ENCODE results near the gene PLCH1. TPM values are rescaled to one million over a fixed set of nuclear protein-coding genes. Genes with fewer than 3 reads are reported as not detected.

Gene PLCH1
- total RNA-seq, 1 experiment from 2014 or later: 8.9 TPM

- TF ChIP-seq E2F4 (CRISPR knock-in tag; IDR thresholded peaks at IDR 0.05; ENCODE audit: borderline replicate concordance, low read depth): no peak
- TF ChIP-seq MLX (CRISPR knock-in tag; IDR thresholded peaks at IDR 0.05): no peak
- TF ChIP-seq CDX4 (CRISPR knock-in tag; IDR thresholded peaks at IDR 0.05; ENCODE audit: borderline replicate concordance): no peak
These were observed 246.8 kb downstream of the PLCH1 start (continued) for GRCh38 chr3:155497930-155498647.

GRCh38 chr3:155496206-155496605, 248.7 kb downstream of the PLCH1 start:
- DNase-seq (ENCODE audit: low spot score) (no peak), ATAC-seq (no peak)
- Mint-ChIP-seq H3K27me3 (ENCODE audit: low read depth) (no peaks in the 10 kb centered on the region), H3K4me3 (no peak overlapping the region), H3K27ac (no peak overlapping the region), H3K4me1 (peaks cover 6% of the 10 kb centered on the region; the same call in 1 of the 2 replicates), H3K9me3 (no peaks in the 10 kb centered on the region), H3K36me3 (peaks cover 14% of the 10 kb centered on the region)
- CTCF ChIA-PET: interaction anchor here (1.6 kb wide), 1 partner anchor 310 kb away, joined by 4 read pairs; the partner anchor contains the start of gene C3orf33
- POLR2A ChIA-PET: no interaction called here
- TF ChIP-seq MLX (CRISPR knock-in tag; IDR thresholded peaks at IDR 0.05) (no peak), TEAD1 (CRISPR knock-in tag; IDR thresholded peaks at IDR 0.05) (no peak), OVOL2 (CRISPR knock-in tag; IDR thresholded peaks at IDR 0.05; ENCODE audit: borderline replicate concordance) (no peak), ESRRA (CRISPR knock-in tag; IDR thresholded peaks at IDR 0.05; ENCODE audit: borderline replicate concordance) (no peak), E2F4 (CRISPR knock-in tag; IDR thresholded peaks at IDR 0.05; ENCODE audit: borderline replicate concordance, low read depth) (no peak), MYBL2 (CRISPR knock-in tag; IDR thresholded peaks at IDR 0.05) (no peak), MXD4 (CRISPR knock-in tag; IDR thresholded peaks at IDR 0.05; ENCODE audit: borderline replicate concordance) (no peak), HMGXB4 (CRISPR knock-in tag; IDR thresholded peaks at IDR 0.05) (no peak), NR2C2 (CRISPR knock-in tag; IDR thresholded peaks at IDR 0.05) (no peak), NFYB (CRISPR knock-in tag; conservative IDR thresholded peaks at IDR 0.05; ENCODE audit: low read depth) (no peak), JUN (CRISPR knock-in tag; IDR thresholded peaks at IDR 0.05) (no peak), ATF6 (CRISPR knock-in tag; IDR thresholded peaks at IDR 0.05) (no peak), ZNF263 (CRISPR knock-in tag; IDR thresholded peaks at IDR 0.05; ENCODE audit: low read depth) (no peak), E2F1 (CRISPR knock-in tag; IDR thresholded peaks at IDR 0.05) (no peak), HMGA2 (CRISPR knock-in tag; IDR thresholded peaks at IDR 0.05) (no peak), FOXK1 (CRISPR knock-in tag; IDR thresholded peaks at IDR 0.05) (no peak)
